Measurements from ENCODE around the gene MSX1. TPM values are rescaled to one million over a fixed set of nuclear protein-coding genes. Genes with fewer than 3 reads are reported as not detected.

MSX1 gene
- total RNA-seq, 1 experiment from 2014 or later, result 59.9 TPM

- RAD21 ChIA-PET (ENCODE audit: low non-redundant PET in 1 of 2, low total read pairs in 2 of 2, uncharacterized antibody in 2 of 2, unreplicated experiment in 2 of 2), result no interaction called here
- Histone ChIP-seq H3K9me2 (ENCODE audit: insufficient read depth) (no peaks in the 10 kb centered on the region), H2AFZ (ENCODE audit: low read depth, low read length, poor library complexity, severe bottlenecking) (no peak overlapping the region), H3K27me3 (ENCODE audit: insufficient read depth, low read length) (no peaks in the 10 kb centered on the region), H3K4me1 (ENCODE audit: control insufficient read depth in 1 of 2, insufficient read depth in 2 of 2, low read length in 2 of 2) (peaks cover 0 to 4% of the 10 kb centered on the region in 2 experiments; a peak in 1 of 4 replicates), H3K9ac (ENCODE audit: low read length) (no peak overlapping the region), H3K27ac (ENCODE audit: low read depth, low read length) (no peak overlapping the region), H3K4me2 (ENCODE audit: low read length) (no peak overlapping the region), H3K9me3 (ENCODE audit: control insufficient read depth in 1 of 2, insufficient read depth in 1 of 2, low read depth in 1 of 2, low read length in 2 of 2) (no peaks in the 10 kb centered on the region), H4K20me1 (ENCODE audit: insufficient read depth) (no peaks in the 10 kb centered on the region), H3K79me2 (ENCODE audit: insufficient read depth, low read length) (no peaks in the 10 kb centered on the region), H3K36me3 (ENCODE audit: control insufficient read depth in 1 of 2, insufficient read depth in 2 of 2, low read length in 2 of 2) (no peaks in the 10 kb centered on the region), H3K4me3 (replicated peaks in 1 of 2; ENCODE audit: low read depth in 1 of 2, low read length in 2 of 2) (no peak overlapping the region)
- DNase-seq (ENCODE audit: low read depth, low spot score) (no peak), ATAC-seq (no peak)
- TF ChIP-seq SRF (IDR thresholded peaks at IDR 0.05; ENCODE audit: low read depth) (no peak), ZFX (IDR thresholded peaks at IDR 0.05) (no peak), EZH2phosphoT487 (IDR thresholded peaks at IDR 0.05; ENCODE audit: borderline replicate concordance) (no peak), CBX3 (IDR thresholded peaks at IDR 0.05; ENCODE audit: low read depth) (no peak), FOSL1 (IDR thresholded peaks at IDR 0.05; ENCODE audit: low read depth) (no peak), EGR1 (IDR thresholded peaks at IDR 0.05; ENCODE audit: low read depth) (no peak), ATF3 (IDR thresholded peaks at IDR 0.05) (no peak), TCF7L2 (IDR thresholded peaks at IDR 0.05; ENCODE audit: borderline replicate concordance, extremely low read depth, insufficient read depth, insufficient read length) (no peak), EZH2 (IDR thresholded peaks at IDR 0.05) (no peak), REST (IDR thresholded peaks at IDR 0.05; ENCODE audit: low read depth) (no peak), JUND (IDR thresholded peaks at IDR 0.05) (no peak), SP1 (IDR thresholded peaks at IDR 0.05; ENCODE audit: low read depth) (no peak), POLR2AphosphoS5 (IDR thresholded peaks at IDR 0.05; ENCODE audit: low read depth, low read length) (no peak), RAD21 (IDR thresholded peaks at IDR 0.05; ENCODE audit: low read depth) (no peak), ZBTB33 (IDR thresholded peaks at IDR 0.05; ENCODE audit: extremely low read depth, insufficient replicate concordance, low read length) (no peak), ZNF274 (IDR thresholded peaks at IDR 0.05; ENCODE audit: low read depth, low read length) (no peak)
- intact Hi-C loops (cut with micrococcal nuclease), result no loop called here
- POLR2A ChIA-PET, result no interaction called here
- CTCF ChIA-PET, result no interaction called here
- no TSS peak for BruUV-seq (replicated peaks)
These were observed 12.9 kb downstream of the MSX1 start for GRCh38 chr4:4872314-4872903.

Data from HCT116 (cell line).